ENCODE results near the gene NCOR1.
"Not testable (repeated sequence)": the region's sequence is repeated elsewhere in the genome, so short reads cannot be mapped to it uniquely, and the experiment has no call there.

NCOR1 gene

DNA sequence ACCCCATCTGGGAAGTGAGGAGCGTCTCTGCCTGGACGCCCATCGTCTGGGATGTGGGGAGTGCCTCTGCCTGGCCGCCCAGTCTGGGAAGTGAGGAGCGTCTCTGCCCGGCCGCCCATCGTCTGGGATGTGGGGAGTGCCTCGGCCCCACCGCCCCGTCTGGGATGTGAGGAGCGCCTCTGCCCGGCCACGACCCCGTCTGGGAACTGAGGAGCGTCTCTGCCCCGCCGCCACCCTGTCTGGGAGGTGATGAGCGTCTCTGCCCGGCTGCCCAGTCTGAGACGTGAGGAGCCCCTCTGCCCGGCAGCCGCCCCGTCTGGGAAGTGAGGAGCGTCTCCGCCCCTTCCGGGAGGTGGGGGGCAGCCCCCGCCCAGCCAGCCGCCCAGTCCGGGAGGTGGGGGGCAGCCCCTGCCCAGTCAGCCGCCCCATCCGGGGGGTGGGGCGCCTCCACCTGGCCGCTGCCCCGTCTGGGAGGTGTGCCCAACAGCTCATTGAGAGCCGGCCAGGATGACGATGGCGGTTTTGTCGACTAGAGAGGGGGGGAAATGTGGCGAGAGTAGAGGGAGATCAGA is 69.9 kb downstream of the NCOR1 start:
- not testable (repeated sequence) for DNase-seq

DNA sequence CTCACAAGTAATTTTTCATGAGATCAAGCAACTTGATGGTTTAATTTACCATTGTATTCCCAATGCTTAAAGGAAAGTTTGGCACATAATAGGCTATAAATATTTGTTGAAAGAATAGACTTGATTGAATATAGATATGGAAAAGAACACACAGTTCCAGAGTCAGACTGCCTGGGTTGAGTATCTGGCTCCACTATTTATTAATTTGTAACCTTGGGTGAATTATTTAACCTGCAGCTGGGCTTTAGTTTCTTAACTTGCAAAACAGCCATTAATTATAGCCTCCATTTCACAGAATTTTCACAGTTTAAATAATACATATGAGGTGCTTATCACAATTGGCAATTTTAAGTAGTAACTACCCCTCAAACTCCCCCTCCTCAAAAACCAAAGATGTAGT is 73.6 kb downstream of the NCOR1 start:
- DNase-seq, result no peak

DNA sequence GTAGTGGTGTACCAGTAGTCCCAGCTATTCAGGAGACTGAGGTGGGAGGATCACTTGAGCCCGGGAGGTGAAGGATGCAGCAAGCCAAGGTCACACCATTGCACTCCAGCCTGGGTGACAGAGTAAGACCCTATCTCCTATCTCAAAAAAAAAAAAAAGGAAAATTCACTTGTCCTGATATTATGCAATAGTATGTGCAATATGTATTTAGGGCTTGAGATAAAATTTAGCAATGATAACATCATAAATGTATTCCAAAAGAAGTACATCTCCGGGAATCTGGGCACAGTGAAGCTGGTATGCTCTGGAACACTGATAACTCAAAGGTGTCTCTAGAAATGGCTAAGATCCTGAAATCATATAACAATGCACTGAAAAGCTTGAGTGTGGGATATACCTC is 74.5 kb downstream of the NCOR1 start:
- no peak for DNase-seq

DNA sequence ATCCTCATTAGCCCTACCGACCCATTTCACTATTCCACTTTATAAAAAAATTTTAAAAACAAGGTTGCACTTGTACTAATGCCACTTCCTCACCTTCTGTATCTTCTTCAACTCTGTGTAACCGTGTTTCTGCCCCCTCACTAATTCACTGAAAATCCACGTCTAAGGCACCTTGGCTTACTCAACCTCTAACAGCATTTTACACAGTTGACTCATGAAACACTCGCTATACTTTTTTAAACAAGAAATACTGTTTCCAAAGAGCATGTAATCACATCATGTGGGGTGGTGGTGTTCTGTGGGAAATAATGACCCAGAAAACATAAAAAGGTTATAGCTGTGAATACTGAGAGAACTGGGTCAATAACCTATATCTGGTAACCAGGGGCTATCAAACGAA is 79.9 kb downstream of the NCOR1 start:
- no peak for DNase-seq

DNA sequence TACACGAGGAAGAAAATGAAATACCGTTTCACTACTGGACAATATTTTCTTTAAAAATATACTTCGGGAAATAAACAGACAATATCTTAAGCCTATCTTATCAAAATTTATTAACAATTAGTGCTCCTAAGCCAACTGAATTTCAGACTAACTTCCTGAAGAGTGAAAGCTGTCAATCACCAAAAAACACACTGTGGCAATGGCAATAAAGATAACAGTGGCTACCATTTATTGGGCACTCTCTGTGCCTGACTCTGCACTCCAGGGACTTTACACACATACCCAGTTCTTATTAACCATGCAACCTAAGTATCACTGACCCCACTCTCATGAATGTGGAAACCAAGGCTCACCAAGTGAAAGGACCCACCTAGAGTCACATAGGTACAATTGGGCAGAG is 83.7 kb downstream of the NCOR1 start:
- no peak for DNase-seq

DNA sequence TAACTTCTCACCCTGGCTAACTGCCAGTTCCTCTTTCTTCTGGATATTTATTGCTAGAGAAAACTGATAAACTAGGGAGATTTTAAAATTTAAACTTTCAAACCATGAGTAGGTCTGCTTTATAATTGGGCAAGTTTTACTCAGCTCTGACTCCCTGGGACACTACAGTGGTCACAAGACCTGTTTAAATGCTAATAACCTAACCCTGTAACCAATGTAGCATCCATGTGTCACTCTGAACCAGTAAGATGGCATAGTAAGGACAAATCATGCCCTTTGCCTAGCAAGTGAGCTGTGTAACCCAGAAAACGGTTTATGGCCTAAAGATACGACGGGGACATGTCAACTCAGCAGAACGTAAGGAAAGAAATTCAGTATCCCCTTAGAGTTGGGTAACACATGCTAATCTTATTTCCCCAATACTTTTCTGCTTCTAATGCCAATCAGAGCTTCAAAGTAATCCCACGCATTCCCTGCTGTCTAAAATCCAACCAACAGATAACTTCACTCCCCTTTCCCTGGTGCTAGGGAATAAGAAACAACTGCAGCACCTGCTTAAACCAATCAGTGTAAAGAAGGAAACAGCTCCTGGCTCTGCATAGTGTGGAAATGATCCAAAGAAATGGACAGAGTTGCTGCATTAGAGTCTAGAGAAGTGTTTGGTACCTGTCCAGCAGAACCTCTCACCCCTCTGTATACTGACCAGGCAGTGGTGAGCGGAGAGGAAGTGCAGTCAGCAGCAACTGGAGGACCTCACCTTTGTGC is 85.7 kb downstream of the NCOR1 start:
- peak; percentile 1 for DNase-seq

DNA sequence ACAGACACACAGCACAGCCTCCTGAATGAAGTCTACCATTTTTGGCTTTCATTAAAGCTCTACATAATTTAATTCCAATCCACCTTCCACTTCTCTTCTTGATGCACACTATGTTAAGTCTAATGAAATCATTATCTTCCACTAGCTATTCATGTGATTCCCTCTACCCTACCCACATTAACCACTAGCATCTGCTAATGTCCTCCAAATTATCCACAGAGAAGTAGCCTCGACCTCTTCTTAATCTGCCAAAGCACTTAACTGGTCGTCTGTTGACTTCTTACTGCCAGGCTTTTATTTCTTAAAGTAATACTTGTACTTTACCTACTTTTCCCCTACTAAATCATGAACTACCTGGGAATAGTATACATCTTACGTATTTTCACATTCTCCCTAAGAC is 91.8 kb downstream of the NCOR1 start:
- DNase-seq, result no peak

DNA sequence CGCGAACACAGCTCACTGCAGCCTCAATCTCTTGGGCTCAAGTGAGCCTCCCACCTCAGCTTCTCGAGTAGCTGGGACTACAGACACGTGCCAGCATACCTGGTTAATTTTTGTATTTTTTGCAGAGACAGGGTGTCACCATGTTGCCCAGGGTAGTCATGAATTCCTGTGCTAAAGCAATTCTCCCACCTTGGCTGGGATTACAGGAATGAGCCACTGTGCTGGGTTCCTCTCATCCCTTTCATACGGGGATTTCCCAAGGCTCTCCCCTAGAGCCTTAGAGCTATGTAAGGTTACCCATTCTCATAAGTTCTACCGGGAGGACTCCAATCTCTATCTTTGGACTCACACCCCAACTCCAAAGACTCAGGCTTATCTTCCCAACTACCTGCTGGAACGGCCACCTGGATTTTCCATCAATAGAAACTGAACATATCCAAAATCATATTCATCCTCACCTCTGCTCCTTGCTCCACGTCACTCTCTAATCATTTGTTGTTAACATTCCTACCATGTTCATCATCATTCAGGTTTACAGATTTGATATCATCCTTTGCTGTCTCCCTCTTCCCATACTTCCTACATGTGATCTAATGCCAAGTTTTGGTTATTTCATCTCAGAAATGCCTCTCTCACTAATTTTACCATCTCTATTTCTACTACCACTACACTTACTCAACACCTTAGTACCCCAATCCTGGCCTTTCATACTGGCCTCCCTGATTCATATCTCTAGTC is 92.5 kb downstream of the NCOR1 start:
- DNase-seq, result no peak

DNA sequence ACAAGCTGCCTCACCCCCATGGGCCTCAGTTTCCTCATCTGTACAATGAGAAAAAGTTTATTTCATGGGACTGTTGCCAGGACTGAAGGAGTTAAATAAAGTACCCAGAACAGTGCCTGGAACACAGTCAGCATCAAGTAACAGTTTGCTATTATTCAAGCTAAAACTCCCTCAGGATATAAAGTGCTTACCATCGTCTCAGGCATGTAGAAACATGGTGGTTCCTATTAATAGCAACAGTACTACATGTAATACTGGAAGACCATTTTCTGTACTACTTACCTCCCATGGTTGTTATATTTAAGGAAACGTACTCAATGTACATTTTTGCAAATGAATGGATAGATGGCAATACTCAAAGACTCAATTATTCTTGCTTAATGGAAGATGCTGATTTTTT is 93.4 kb downstream of the NCOR1 start:
- no peak for DNase-seq

DNA sequence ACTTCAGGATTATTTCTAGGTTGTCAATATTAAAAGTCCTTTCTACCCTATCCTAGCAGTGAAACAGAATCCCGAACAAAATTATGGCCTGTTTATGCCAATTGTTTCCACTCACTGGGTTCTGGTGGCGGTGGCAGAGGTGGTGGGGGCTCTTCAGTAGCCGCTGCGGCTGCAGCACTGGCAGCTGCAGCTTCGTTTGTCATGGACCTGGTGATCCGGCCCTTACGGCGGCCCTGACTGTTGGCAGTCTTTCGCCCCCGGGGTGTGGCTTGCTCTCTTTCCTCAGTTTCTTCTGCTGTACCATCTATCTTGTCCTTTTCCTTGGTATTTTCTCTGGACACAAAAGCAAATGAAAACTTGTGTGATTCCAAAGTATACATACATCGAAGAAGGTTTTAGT is 94.4 kb downstream of the NCOR1 start:
- no peak for DNase-seq

DNA sequence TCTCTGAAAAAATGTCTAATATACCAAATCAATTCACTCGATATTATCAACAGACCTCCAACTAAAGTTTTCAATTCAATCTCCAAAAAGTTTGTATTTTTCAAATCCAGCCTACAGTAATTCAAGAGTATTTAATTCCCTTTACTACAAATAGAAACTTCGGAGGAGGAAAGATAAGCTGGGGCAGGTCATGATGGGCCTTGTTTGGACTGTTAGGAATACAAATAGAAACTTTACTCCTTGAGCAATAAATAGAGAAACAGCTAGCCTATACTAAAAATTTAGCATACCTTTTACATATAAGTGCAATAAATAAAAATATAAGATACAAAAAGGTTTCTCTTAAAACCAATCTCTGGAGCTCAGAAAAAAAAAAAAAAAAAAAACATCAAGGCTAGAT is 98.2 kb downstream of the NCOR1 start:
- no peak for DNase-seq

DNA sequence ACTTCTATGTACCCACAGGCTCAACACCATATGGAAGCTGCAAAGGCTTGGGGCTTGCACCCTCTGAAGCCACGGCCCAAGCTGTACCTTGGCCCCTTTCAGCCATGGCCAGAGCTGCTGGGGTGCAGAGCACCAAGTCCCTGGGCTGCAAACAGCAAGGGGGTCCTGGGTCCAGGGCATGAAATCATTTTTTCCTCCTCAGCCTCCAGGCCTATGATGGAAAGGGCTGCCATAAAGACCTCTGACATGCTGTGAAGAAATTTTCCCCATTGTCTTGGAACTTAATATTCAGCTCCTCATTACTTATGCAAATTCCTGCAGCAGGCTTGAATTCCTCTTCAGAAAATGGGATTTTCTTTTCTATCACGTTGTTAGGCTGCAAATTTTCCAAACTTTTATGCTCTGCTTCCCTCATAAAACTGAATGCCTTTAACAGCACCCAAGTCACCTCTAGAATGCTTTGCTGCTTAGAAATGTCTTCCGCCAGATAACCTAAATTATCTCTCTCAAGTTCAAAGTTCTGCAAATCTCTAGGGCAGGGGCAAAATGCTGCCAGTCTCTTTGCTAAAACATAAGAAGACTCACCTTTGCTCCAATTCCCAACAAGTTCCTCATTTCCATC is 100.1 kb downstream of the NCOR1 start:
- not testable (repeated sequence) for DNase-seq

DNA sequence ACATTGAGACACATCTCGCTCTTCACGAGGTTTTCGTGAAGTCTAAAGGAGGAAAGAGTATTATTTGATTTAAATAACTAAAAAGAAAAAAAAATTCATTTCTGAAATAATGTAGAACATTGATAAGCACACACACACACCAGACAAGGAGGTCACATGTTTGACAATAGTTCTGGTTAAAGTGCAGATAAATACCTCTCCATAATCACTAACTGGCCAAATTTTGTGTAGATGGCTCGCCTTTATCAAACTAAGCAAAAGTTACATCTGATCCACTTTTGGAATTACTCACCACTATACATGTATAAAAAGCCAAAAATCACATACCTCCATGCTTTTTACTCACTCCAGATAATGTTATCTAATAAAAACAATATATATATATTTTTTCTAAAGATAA is 106.5 kb downstream of the NCOR1 start:
- DNase-seq, result no peak

DNA sequence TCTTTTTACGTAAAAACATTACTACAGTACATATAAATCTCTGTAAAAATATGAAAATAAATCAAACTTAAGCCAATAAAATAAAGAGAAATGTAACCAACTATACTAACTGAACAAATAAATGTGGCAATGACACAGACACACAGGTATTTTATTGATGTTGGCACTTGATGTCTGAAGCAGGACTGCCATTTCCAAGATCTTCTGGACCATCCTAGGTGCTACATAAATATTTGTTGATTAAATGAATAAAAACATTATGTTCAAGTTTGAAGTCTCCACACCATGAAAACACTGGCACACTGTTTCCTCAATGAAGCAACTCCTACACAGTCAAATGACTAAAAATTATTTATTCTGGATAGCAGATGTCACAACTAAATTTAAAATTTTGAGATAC is 106.9 kb downstream of the NCOR1 start:
- DNase-seq, result peak; percentile 3

DNA sequence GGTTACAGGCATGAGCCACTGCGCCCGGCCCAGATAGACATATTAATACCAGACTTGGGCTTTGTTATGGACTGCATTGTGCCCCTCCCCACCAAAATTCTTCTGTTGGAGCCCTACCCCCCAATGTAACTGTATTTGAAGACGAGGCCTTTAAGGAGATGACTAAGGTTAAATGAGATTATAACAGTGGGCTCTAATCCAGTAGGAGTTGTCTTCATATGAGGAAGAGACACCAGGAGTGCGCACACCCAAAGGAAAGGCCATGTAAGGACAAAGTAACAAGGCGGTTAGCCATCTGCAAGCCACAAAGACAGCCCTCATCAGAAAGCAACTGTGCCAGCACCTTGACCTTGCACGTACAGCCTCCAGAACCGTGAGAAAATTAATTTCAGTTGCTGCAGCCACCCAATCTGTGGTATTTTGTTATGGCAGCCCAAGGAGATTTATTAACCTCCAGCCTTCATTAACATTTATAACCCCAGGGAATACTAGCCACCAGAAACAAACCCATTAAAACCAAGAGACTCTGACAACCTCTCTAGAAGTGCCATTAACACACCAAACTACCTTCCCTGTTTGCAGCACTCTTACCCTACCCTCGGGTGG is 108.1 kb downstream of the NCOR1 start:
- peak; percentile 76 for DNase-seq

DNA sequence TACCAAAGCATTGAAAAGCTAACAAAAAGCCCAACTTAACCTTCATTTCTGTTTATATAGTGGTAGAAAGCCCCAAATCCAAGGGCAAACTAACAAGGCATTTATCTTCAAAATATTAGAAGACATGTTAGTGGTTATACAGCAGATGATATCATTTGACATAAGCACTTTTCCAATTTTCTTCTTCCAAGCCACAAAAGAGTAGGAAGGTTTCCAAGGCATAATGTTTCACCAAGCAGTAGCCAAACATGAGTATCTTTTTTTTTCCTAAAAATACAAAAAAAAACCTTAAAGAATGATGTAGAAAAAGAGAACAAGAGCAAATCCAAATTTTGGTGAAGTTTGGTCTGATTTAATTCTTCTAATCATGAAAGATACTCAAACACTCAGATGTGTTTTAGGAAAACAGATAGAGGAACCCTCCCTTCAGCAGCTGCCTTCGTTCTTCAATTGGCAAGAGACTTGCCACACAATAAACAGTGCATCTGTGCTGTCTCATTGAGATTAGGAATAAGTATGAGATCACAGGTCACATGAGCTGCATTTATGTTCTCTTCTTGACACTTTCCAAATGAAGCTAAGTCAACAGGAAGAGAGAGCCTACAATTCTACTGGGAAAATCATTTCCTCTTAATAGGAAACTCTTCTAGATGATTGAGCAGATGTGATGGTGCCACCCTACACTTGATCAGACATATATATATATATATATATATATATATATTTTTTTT is 109.0 kb downstream of the NCOR1 start:
- peak; percentile 90 for DNase-seq

DNA sequence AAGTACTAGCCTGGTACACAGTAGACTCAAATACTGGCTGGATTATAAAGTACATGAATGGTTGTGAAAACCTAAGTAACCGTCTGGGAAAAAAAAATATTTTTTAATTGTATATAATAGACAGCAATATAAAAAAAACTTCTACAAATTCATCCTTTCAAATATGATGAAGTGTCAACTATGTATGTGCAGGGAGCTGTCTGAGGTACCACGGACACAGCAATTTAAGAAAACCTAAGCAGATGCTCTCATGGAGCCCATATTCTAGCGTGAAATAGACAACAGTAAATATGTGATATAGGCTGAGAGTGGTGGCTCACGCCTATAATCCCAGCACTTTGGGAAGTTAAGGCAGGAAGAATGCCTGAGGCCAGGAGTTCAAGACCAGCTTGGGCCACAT is 111.1 kb downstream of the NCOR1 start:
- DNase-seq, result no peak

DNA sequence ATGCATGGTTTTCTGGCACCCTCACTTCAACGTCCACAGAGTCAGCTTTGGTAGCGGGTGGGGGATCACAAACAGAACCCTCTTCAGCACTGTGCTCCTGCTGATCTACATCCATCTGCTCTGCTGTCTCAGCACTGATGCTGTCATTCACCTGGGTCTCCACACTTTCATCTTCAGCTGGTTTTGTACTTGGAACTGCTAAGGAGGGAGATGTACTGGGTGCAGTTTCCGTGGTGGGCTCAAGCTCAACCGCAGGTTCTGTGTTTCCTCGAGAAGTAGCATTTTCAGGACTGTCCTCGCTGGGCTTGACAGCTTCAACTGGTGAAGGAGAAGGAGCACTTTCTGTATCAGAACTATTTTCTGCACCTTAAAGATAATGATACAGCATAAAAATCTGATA is 113.9 kb downstream of the NCOR1 start:
- DNase-seq, result no peak

DNA sequence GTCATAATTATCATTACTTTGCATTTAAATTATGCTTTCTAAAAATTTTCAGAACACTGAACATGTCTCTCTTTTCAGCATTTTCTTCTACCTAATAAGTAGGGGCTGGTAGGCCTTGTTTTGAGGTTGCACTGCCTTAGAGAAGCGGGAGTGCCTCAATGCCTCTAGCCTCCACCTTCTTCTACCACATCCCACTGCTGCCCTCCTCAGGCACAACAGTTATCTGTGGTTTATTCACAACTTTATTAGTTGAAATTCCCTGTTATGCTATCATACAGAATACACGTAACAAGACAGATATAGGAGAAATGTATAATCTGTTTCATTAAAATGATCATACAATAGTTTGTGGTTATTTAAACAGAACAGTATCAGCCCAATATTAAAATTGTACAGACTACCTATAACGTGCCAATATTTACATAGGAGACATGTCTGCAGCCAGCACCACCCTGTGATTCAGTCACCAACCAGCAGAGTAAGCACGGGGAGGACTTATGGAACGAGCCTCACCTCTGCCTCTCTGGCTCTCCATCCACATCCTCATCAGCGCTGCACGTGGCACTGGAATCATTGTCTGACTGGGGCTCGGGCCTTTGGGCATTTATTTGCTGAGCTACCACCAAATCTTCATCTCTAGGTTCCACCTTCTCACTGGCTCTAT is 114.5 kb downstream of the NCOR1 start:
- peak; percentile 17 for DNase-seq

DNA sequence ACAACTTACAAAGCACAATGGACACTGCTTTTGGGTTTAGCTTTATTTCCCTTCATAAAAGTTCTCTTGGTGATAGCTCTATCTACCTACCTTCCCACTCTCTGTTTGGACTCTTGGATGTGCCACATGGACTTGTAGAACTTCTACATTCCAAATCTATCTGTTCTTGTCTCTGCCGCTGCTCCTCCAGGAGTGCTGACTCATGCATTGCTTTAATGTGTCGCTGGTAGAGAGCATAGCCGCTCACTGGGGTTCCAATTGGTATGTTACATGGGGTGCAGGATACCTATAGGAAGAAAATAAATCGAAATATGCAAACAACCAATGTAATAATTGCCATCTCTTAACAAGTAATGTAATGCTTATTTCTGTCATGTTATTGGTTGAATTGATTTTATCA is 123.6 kb downstream of the NCOR1 start:
- DNase-seq, result no peak

DNA sequence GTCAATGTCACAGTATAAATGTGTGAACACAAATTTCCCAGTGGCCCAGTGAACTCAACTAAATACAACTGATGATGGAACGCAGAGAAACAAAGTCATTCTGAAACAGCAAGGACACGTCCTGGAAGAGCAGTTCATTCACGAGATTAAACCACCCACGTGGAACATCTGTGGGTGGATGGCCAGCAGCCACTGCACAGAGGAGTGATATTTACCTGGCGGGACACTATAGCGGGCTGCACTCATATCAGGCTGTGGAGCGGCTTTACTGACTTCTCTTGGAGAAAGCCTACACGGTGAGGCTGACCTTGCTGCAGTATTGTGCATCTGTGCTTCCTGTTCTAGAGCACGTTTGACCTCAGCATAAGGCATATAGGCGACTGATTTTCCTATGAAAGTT is 128.4 kb downstream of the NCOR1 start:
- DNase-seq, result no peak

DNA sequence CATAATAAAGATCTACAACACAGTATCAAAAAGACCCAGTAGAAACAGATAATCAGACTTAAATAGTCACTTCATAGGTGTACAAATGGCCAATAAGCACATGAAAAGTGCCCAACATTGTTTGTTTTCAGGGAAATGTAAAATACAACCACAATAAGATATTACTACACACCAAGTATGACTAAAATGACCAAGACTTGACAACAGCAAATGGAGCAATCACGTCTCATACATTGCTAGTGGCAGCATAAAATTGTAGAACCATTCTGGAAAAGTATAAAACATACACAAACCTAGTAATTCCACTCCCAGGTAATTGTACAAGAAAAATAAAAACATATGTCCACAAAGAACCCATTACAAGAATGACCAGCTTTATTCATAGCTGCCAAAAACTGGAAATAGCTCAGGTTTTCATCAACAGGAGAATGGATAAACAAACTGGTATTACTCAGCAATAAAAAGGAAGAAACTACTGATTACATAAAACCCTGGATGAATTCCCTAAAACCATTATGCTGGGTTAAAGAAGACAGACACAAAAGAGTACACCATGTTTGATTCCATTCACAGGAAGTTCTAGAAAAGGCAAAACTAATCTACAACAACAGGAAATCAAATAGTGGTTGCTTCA is 130.2 kb downstream of the NCOR1 start:
- no peak for DNase-seq
